Lung microvascular endothelial cell (primary cell): ENCODE measurements around the gene ADAMTS2. TPM values are rescaled to one million over a fixed set of nuclear protein-coding genes. Genes with fewer than 3 reads are reported as not detected.
"Not testable (repeated sequence)": the region's sequence is repeated elsewhere in the genome, so short reads cannot be mapped to it uniquely, and the experiment has no call there.

Experiments
- DNase-seq, 2 donors: peaks; one replicate each; pipeline versions ENCODE4 v3.0.0 to v3.0.0-alpha.2; 2010; ENCODE audit warnings: low read depth in 2 of 2
- total RNA-seq: library from RNA; depleted of rRNA; stranded (reverse); fragments of >200 nt; gene quantifications from 2 replicates; pipeline ENCODE4 v1.2.1, GENCODE V29; 2014

Gene ADAMTS2
- total RNA-seq, 1 donor from 2014 or later, result 0.40 TPM

- no peak for DNase-seq
Observed at GRCh38 chr5:179325296-179326031, 19.8 kb downstream of the ADAMTS2 start.

- DNase-seq, result no peak
Observed at GRCh38 chr5:179324760-179325295, 20.4 kb downstream of the ADAMTS2 start.

DNA sequence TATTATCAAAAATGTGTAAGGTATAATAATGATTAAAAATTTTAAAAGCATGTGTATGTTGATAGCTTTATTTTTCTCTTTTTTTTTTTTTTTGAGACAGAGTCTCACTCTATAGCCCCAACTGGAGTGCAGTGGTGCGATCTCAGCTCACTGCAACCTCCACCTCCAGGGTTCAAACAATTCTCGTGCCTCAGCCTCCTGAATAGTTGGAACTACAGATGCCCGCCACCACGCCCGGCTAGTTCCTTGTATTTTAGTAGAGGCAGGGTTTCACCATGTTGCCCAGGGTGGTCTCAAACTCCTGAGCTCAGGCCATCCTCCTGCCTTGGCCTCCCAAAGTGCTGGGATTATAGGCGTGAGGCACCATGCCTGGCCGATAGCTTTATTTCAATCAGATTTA is 20.9 kb downstream of the ADAMTS2 start:
- DNase-seq, result not testable (repeated sequence)

GRCh38 chr5:179323026-179323870 is 22.0 kb downstream of the ADAMTS2 start:
- no peak for DNase-seq

GRCh38 chr5:179322071-179323025 is 22.9 kb downstream of the ADAMTS2 start:
- no peak for DNase-seq

DNA sequence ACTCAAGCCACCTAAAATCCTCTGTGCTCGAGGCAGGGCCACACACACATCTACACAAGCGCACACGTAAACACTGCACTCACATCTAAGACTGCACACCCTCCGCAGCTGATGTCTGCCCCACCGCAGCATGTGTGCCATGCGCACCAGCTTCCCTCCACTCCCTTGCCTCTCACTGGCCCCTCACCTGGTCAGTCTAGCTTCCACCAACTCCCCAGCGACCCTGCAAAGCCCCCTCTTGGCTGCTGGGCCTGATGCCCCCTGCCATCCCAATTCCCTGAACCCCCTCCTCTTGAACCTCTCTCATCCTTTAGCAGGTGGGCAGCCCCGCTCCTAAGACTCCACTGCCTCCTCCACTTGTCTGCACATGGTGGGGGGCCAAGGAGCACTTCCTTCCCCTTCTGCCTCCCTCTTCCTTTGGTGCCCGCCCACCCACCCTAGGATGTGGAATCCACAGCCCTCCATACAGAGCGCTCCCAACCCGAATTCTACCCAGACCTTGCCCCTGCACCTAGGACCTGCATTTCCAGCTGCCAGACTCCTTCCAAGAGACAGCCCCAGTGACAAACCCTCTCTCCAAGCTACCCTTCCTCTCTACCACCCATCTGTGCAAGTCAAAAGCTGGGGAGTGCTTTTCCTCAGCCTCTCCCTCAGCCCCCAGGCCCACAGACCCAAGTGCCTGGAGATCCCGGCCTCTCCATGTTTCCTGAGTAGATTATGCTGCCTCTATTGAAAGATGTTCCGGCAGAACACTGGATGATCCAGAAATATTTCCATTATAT is 23.9 kb downstream of the ADAMTS2 start:
- no peak for DNase-seq

- no peak for DNase-seq
Observed at GRCh38 chr5:179319741-179320281, 25.4 kb downstream of the ADAMTS2 start.

- no peak for DNase-seq
Observed at GRCh38 chr5:179319123-179319522, 26.1 kb downstream of the ADAMTS2 start.

GRCh38 chr5:179318221-179318955 is 26.9 kb downstream of the ADAMTS2 start:
- DNase-seq, result no peak

- DNase-seq, result no peak
Observed at GRCh38 chr5:179317411-179318220, 27.6 kb downstream of the ADAMTS2 start.

- no peak for DNase-seq
Observed at GRCh38 chr5:179316982-179317381, 28.3 kb downstream of the ADAMTS2 start.

DNA sequence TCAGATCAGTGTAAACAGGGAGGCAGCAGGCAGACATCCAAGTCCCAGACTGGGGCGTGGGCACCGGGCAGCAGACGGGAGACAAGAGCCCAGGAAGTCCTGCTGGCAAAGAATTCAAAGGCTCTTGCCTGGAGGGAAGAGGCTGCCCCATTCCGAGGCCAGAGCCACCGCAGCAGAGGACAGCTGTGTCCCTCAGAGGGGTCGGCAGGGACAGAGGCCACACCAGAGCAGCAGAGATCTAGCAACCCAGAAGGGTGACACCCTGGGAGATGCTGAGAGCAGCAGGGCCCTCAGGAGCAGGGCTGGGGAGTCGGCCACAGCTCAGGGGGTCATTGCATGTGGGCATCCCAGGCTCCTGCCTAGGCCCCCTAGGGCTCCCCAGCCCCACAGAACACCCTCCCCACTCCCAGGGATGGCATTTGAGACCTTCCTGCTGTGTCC is 29.1 kb downstream of the ADAMTS2 start:
- no peak for DNase-seq

GRCh38 chr5:179315356-179315890 is 29.8 kb downstream of the ADAMTS2 start:
- DNase-seq, result no peak

- no peak for DNase-seq
Observed at GRCh38 chr5:179314606-179315355, 30.5 kb downstream of the ADAMTS2 start.

DNA sequence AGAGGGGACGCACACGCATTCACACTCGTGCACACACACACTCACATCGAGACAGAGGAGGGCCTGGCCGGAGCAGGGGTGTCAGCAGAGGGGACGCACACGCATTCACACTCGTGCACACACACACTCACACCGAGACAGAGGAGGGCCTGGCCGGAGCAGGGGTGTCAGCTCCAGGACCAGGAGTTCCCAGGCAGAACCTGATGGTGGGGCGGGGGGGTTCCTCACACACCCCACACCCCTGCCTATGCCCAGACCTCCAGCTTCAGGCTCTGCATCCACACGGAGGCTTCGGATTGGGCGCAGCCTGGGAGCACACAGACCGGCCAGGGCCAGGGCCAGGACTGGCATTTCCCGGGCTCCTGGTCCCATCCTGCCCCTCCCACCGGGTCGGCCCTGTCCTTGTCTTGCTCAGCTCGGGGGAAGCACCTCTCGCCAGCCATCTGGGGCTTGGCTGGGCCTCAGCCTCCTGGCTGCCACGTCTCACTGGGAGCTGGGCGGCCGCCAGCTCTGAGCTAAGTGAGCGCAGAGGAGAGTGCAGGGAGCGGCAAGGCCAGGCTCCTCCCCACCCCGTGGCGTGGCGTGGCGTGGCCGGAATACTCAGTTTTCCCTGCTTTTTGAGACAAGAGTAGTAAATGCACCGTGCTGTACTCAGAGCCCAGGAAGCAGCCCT is 31.3 kb downstream of the ADAMTS2 start:
- DNase-seq, result no peak

DNA sequence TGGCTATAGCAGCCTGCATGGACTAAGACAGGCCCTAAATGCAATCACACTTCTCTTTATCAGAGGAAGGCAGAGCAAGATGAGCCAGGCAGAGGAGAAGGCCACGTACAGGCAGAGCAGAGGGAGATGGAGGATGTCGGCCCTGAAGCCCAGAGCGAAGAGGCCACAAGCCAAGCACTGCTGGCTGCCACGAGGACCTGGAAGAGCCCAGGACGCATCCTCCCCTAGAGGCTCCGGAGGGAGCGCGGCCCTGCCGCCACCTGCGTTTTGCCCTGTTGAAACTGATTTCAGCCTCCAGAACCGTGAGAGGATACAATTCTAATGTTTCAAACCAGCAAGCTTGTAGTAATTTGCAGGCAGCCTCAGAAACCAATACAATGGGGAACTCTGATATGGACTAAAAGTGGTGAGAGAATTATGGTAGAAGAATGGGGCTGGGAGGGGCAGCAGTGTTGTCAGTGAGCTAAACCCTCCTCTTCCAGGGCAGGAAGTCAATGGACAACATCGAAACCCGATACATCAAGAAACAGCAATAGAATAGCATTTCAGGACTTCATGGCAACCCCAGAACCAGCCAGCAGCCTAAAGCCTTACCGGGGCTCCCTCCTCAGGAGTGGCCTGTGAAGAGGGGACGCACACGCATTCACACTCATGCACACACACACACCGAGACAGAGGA is 32.6 kb downstream of the ADAMTS2 start:
- no peak for DNase-seq
